Keratinocyte (primary cell): ENCODE data around the gene HCN4.

Experiments used
- EZH2 ChIP-seq: IDR thresholded peaks from one replicate; pipeline ENCODE4 v1.6.1; 2012; ENCODE audit warnings: inconsistent platforms, mild to moderate bottlenecking, low read length, moderate library complexity
- TF ChIP-seq, protein P1 (sequence below), 3 experiments: IDR thresholded peaks in 1 of 3; conservative IDR thresholded peaks in 1 of 3; optimal IDR thresholded peaks in 1 of 3; 2 replicates in 2 of 3; 3 replicates in 1 of 3; pipeline versions ENCODE3 to v1.5.1; 2011; ENCODE audit warnings: low read length in 3 of 3, mild to moderate bottlenecking in 3 of 3, moderate library complexity in 2 of 3, control low read depth in 1 of 3, inconsistent platforms in 1 of 3; ENCODE audit not compliant: insufficient read depth in 2 of 3; ENCODE audit errors: extremely low read depth in 1 of 3

GRCh38 chr15:73366766-73367623 is 1.8 kb downstream of the HCN4 start:
- peak; percentile 74 for TF ChIP-seq EZH2
- TF ChIP-seq, protein P1, sequence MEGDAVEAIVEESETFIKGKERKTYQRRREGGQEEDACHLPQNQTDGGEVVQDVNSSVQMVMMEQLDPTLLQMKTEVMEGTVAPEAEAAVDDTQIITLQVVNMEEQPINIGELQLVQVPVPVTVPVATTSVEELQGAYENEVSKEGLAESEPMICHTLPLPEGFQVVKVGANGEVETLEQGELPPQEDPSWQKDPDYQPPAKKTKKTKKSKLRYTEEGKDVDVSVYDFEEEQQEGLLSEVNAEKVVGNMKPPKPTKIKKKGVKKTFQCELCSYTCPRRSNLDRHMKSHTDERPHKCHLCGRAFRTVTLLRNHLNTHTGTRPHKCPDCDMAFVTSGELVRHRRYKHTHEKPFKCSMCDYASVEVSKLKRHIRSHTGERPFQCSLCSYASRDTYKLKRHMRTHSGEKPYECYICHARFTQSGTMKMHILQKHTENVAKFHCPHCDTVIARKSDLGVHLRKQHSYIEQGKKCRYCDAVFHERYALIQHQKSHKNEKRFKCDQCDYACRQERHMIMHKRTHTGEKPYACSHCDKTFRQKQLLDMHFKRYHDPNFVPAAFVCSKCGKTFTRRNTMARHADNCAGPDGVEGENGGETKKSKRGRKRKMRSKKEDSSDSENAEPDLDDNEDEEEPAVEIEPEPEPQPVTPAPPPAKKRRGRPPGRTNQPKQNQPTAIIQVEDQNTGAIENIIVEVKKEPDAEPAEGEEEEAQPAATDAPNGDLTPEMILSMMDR (optimal IDR thresholded peaks at IDR 0.05 in 1 of 3, IDR thresholded peaks at IDR 0.05 in 1 of 3, conservative IDR thresholded peaks at IDR 0.05 in 1 of 3; ENCODE audit: extremely low read depth in 1 of 3, insufficient read depth in 2 of 3, low read length in 3 of 3) = no peak
